Measurements from ENCODE around the gene COL9A2. TPM values are rescaled to one million over a fixed set of nuclear protein-coding genes. Genes with fewer than 3 reads are reported as not detected.
A peak's percentile ranks its signal among the peaks of the same experiment; 100 is the strongest.

COL9A2 gene
- total RNA-seq, 1 donor from 2014 or later = 27.1 TPM

GRCh38 chr1:40257688-40258444 is 59.2 kb downstream of the COL9A2 start, which contains the start of gene ZMPSTE24:
ZMPSTE24 (plus strand) TSS chr1:40258236; CDS start chr1:40258272, 36 bp downstream.
- DNase-seq (ENCODE audit: low spot score) = peak; percentile 98

- DNase-seq (ENCODE audit: low spot score) = no peak
These were observed 59.8 kb downstream of the COL9A2 start for GRCh38 chr1:40257313-40257687.

GRCh38 chr1:40256401-40257084 is 60.5 kb downstream of the COL9A2 start:
- DNase-seq (ENCODE audit: low spot score) = no peak

DNA sequence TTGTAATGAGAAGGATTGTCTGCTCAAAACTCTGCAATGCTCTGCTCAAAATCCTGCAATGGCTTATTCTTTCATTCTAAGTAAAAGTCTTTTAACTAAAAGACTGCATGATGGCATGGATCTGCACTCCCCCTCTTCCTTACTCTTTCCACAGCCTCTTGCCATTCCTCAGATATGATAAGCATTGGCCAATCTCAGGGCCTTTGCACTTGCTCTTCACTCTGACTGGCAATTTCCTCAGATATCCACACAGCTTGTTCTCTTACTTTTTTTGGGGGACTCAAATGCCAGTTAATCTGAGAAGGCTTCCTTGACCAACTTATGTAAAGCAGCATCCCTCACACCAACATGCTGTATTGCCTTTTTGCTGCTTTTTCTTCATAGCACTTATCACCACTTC is 61.9 kb downstream of the COL9A2 start:
- no peak for DNase-seq (ENCODE audit: low spot score)

DNA sequence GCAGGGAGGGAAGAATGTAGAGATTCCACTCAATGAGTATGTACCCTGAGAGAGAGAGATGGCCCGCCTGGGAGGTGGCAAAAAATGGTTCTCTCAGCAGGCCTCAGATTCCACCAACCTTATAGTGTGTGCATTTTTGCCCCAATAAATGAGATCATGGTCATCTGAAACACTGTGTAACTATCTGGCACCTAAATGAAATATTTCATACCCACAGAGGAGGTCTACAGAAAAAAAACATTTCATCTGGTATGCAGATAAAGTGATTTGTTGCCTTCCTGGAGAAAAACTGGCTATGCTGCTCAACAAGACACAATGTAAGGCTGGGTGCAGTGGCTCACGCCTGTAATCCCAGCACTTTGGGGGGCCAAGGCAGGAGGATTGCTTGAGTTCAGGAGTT is 64.5 kb downstream of the COL9A2 start:
- no peak for DNase-seq (ENCODE audit: low spot score)

GRCh38 chr1:40251456-40251855 is 65.6 kb downstream of the COL9A2 start:
- no peak for DNase-seq (ENCODE audit: low spot score)

Other genes starting within 250 kb of the COL9A2 start
- 92.4 TPM for gene PPT1, start 220.0 kb downstream of the COL9A2 start, total RNA-seq
- 20.9 TPM for gene RLF, start 155.9 kb downstream of the COL9A2 start, total RNA-seq
- gene TMCO2, start 69.3 kb downstream of the COL9A2 start, total RNA-seq = not detected
- gene ZMPSTE24, start 59.0 kb downstream of the COL9A2 start, total RNA-seq = 52.9 TPM
- gene SMAP2, start 56.4 kb upstream of the COL9A2 start, total RNA-seq = 39.5 TPM
- 2.5 TPM for gene ZFP69B, start 133.2 kb upstream of the COL9A2 start, total RNA-seq
- gene ZFP69, start 160.0 kb upstream of the COL9A2 start, total RNA-seq = 5.8 TPM
- 8.1 TPM for gene EXO5, start 191.5 kb upstream of the COL9A2 start, total RNA-seq
- 2.3 TPM for gene ZNF684, start 214.4 kb upstream of the COL9A2 start, total RNA-seq